SU-DHL-6 (cell line): ENCODE data around the gene PBX1.

ENCODE experiments used
- H2AFZ ChIP-seq: fragments of 200-600 bp; sonication (generic); 2 replicates; pipeline ENCODE4 v1.6.1; 2014; ENCODE audit warnings: low read depth, mild to moderate bottlenecking, moderate library complexity, mixed read lengths, antibody characterized with exemption, low read length; ENCODE audit not compliant: severe bottlenecking
- H3F3A ChIP-seq: fragments of 200-600 bp; shearing (Covaris generic); 2 replicates; pipeline ENCODE4 v1.6.0; 2016; ENCODE audit warnings: antibody characterized with exemption, mild to moderate bottlenecking; ENCODE audit not compliant: insufficient read depth
- H3K27ac ChIP-seq: fragments of 200-600 bp; sonication (generic); 2 replicates; pipeline ENCODE4 v1.5.1; 2016; ENCODE audit warnings: low read depth, mild to moderate bottlenecking, low read length, moderate library complexity, mixed read lengths
- H3K27me3 ChIP-seq: fragments of 200-600 bp; sonication (generic), shearing (Covaris generic); 2 replicates; pipeline ENCODE4 v1.6.0; 2014; ENCODE audit warnings: mild to moderate bottlenecking, low read length
- H3K36me3 ChIP-seq: fragments of 200-600 bp; sonication (generic); 2 replicates; pipeline ENCODE4 v1.6.1; 2014; ENCODE audit warnings: mild to moderate bottlenecking, low read length, mixed read lengths
- H3K4me2 ChIP-seq: fragments of 300-600, 200-600 bp; shearing (Covaris generic), sonication (generic); 2 replicates; pipeline ENCODE4 v1.6.0; 2014; ENCODE audit warnings: low read length, low read depth, mild to moderate bottlenecking; ENCODE audit not compliant: poor library complexity, severe bottlenecking
- H3K4me3 ChIP-seq: fragments of 200-600 bp; sonication (generic); 2 replicates; pipeline ENCODE4 v1.5.1; 2014; ENCODE audit warnings: antibody characterized with exemption, low read length, mild to moderate bottlenecking, mixed read lengths; ENCODE audit not compliant: insufficient read depth, poor library complexity, severe bottlenecking
- H3K79me2 ChIP-seq: fragments of 200-600 bp; sonication (generic); 2 replicates; pipeline ENCODE4 v1.6.1; 2014; ENCODE audit warnings: mild to moderate bottlenecking, low read length, moderate library complexity; ENCODE audit not compliant: insufficient read depth
- H3K9ac ChIP-seq: fragments of 200-600 bp; sonication (generic); 2 replicates; pipeline ENCODE4 v1.7.0; 2014; ENCODE audit warnings: mild to moderate bottlenecking, low read length
- H3K9me2 ChIP-seq: fragments of 200-600 bp; sonication (generic); replicated peaks from 2 replicates; pipeline ENCODE4 v1.6.1; 2014; ENCODE audit warnings: low read length; ENCODE audit not compliant: insufficient read depth
- H3K9me3 ChIP-seq: fragments of 200-600 bp; sonication (generic); 2 replicates; pipeline ENCODE4 v1.6.1; 2014; ENCODE audit warnings: low read length, mixed read lengths; ENCODE audit not compliant: insufficient read depth
- H4K20me1 ChIP-seq: fragments of 200-600 bp; sonication (generic); 2 replicates; pipeline ENCODE4 v1.6.1; 2014; ENCODE audit warnings: low read depth, mild to moderate bottlenecking, antibody characterized with exemption, low read length, moderate library complexity, mixed read lengths
- CTCF ChIP-seq: fragments of 200-600 bp; sonication (generic); IDR thresholded peaks from one replicate; pipeline ENCODE4 v1.5.1; 2017; ENCODE audit warnings: antibody characterized with exemption, mild to moderate bottlenecking, low read length, moderate library complexity; ENCODE audit not compliant: insufficient read depth, poor library complexity, severe bottlenecking
- EZH2phosphoT487 ChIP-seq: fragments of 200-600 bp; sonication (generic), shearing (Covaris generic); conservative IDR thresholded peaks from 2 replicates; pipeline ENCODE4 v1.6.1; 2018; ENCODE audit warnings: mild to moderate bottlenecking, antibody characterized with exemption, low read length, moderate library complexity, mixed read lengths

Gene PBX1

GRCh38 chr1:164875518-164875917, 316.5 kb downstream of the PBX1 start:
- Histone ChIP-seq H3K9ac (no peak overlapping the region), H3K4me3 (no peak overlapping the region), H3F3A (no peaks in the 10 kb centered on the region), H3K36me3 (no peaks in the 10 kb centered on the region), H3K27me3 (no peaks in the 10 kb centered on the region), H2AFZ (no peak overlapping the region), H3K9me3 (no peaks in the 10 kb centered on the region), H3K79me2 (no peaks in the 10 kb centered on the region), H3K4me2 (no peak overlapping the region), H3K9me2 (no peaks in the 10 kb centered on the region), H3K27ac (no peak overlapping the region), H4K20me1 (no peaks in the 10 kb centered on the region)
- TF ChIP-seq CTCF: no peak
- no peak for TF ChIP-seq EZH2phosphoT487

- Histone ChIP-seq H4K20me1 (no peaks in the 10 kb centered on the region), H3K9ac (no peak overlapping the region), H3K4me3 (no peak overlapping the region), H3K79me2 (no peaks in the 10 kb centered on the region), H3K36me3 (no peaks in the 10 kb centered on the region), H3K9me2 (no peaks in the 10 kb centered on the region), H3K27ac (no peak overlapping the region), H3K27me3 (no peaks in the 10 kb centered on the region), H3K9me3 (no peaks in the 10 kb centered on the region), H3K4me2 (no peak overlapping the region), H2AFZ (no peak overlapping the region), H3F3A (no peaks in the 10 kb centered on the region)
- TF ChIP-seq CTCF: no peak
- no peak for TF ChIP-seq EZH2phosphoT487
Measured at GRCh38 chr1:164876398-164877116, 317.6 kb downstream of the PBX1 start.

GRCh38 chr1:164880199-164880598, 321.2 kb downstream of the PBX1 start:
- no peak for TF ChIP-seq EZH2phosphoT487
- no peak for TF ChIP-seq CTCF
- no peaks in the 10 kb centered on the region for H3K36me3 ChIP-seq
- no peak overlapping the region for H3K4me2 ChIP-seq
- H3F3A ChIP-seq: no peaks in the 10 kb centered on the region
- no peak overlapping the region for H3K4me3 ChIP-seq
- H3K9ac ChIP-seq: no peak overlapping the region
- no peaks in the 10 kb centered on the region for H3K79me2 ChIP-seq
- H4K20me1 ChIP-seq: no peaks in the 10 kb centered on the region
- no peak overlapping the region for H2AFZ ChIP-seq
- H3K27me3 ChIP-seq: no peaks in the 10 kb centered on the region
- H3K9me3 ChIP-seq: no peaks in the 10 kb centered on the region
- H3K27ac ChIP-seq: no peak overlapping the region
- no peaks in the 10 kb centered on the region for H3K9me2 ChIP-seq

GRCh38 chr1:164880644-164881043, 321.7 kb downstream of the PBX1 start:
- Histone ChIP-seq H2AFZ (no peak overlapping the region), H3K9ac (no peak overlapping the region), H4K20me1 (no peaks in the 10 kb centered on the region), H3K79me2 (no peaks in the 10 kb centered on the region), H3F3A (no peaks in the 10 kb centered on the region), H3K9me3 (no peaks in the 10 kb centered on the region), H3K4me3 (no peak overlapping the region), H3K36me3 (no peaks in the 10 kb centered on the region), H3K4me2 (no peak overlapping the region), H3K27ac (no peak overlapping the region), H3K27me3 (no peaks in the 10 kb centered on the region), H3K9me2 (no peaks in the 10 kb centered on the region)
- TF ChIP-seq EZH2phosphoT487: no peak
- no peak for TF ChIP-seq CTCF
